Stimulated activated naive B cell treated with anti-CD40 and anti-IgM and Interleukin-4, amounts not matched to agents 10 μg/mL and 1 μg/mL and 100 μg/mL, for 72 hours (primary cell): ENCODE measurements around the gene GBA3.

Experiments
- ATAC-seq, 2 donors: fragments of 150-1000 bp; cut with Tn5 transposase; replicated peaks; 2 replicates each; pipeline ENCODE4 v1.10.0; 2021; ENCODE audit warnings: moderate library complexity in 1 of 2
- DNase-seq: peaks from one replicate; pipeline ENCODE4 v3.0.0; 2021
- H3K27ac Mint-ChIP-seq: one replicate; pipeline ENCODE4 v1.8.0; 2022; ENCODE audit warnings: mild to moderate bottlenecking, mixed read lengths
- H3K27me3 Mint-ChIP-seq, 2 donors: one replicate each; pipeline ENCODE4 v1.8.0; 2022; ENCODE audit warnings: mixed read lengths in 2 of 2
- H3K36me3 Mint-ChIP-seq, 2 donors: one replicate each; pipeline ENCODE4 v1.8.0; 2022; ENCODE audit warnings: mixed read lengths in 2 of 2, mild to moderate bottlenecking in 1 of 2
- H3K4me1 Mint-ChIP-seq, 2 donors: one replicate each; pipeline ENCODE4 v1.8.0; 2022; ENCODE audit warnings: mixed read lengths in 2 of 2, mild to moderate bottlenecking in 1 of 2
- H3K4me3 Mint-ChIP-seq, 2 donors: one replicate each; pipeline ENCODE4 v1.8.0; 2022; ENCODE audit warnings: mild to moderate bottlenecking in 2 of 2, mixed read lengths in 2 of 2, moderate library complexity in 1 of 2
- H3K9me3 Mint-ChIP-seq, 2 donors: one replicate each; pipeline ENCODE4 v1.8.0; 2022; ENCODE audit warnings: mixed read lengths in 2 of 2, mild to moderate bottlenecking in 1 of 2

GBA3 gene

GRCh38 chr4:22677780-22678179, 15.0 kb upstream of the GBA3 start:
- H3K27ac Mint-ChIP-seq: no peak overlapping the region
- H3K9me3 Mint-ChIP-seq: no peaks in the 10 kb centered on the region
- H3K4me1 Mint-ChIP-seq: peaks cover 19 to 34% of the 10 kb centered on the region in 2 donors
- no peaks in the 10 kb centered on the region for H3K36me3 Mint-ChIP-seq
- no peaks in the 10 kb centered on the region for H3K27me3 Mint-ChIP-seq
- no peak for ATAC-seq
- DNase-seq: no peak
- H3K4me3 Mint-ChIP-seq: no peak overlapping the region

- H3K4me1 Mint-ChIP-seq: peaks cover 16 to 24% of the 10 kb centered on the region in 2 donors
- no peak overlapping the region for H3K27ac Mint-ChIP-seq
- H3K27me3 Mint-ChIP-seq: no peaks in the 10 kb centered on the region
- no peaks in the 10 kb centered on the region for H3K36me3 Mint-ChIP-seq
- DNase-seq: no peak
- no peak overlapping the region for H3K4me3 Mint-ChIP-seq
- no peak for ATAC-seq
- H3K9me3 Mint-ChIP-seq: no peaks in the 10 kb centered on the region
Measured at GRCh38 chr4:22678940-22679854, 13.5 kb upstream of the GBA3 start.

GRCh38 chr4:22680065-22680642, 12.6 kb upstream of the GBA3 start:
- Mint-ChIP-seq H3K27me3 (no peaks in the 10 kb centered on the region), H3K36me3 (no peaks in the 10 kb centered on the region), H3K27ac (no peak overlapping the region), H3K9me3 (no peaks in the 10 kb centered on the region), H3K4me1 (peaks cover 13 to 17% of the 10 kb centered on the region in 2 donors), H3K4me3 (no peak overlapping the region)
- ATAC-seq (no peak), DNase-seq (no peak)

- no peaks in the 10 kb centered on the region for H3K27me3 Mint-ChIP-seq
- ATAC-seq (no peak), DNase-seq (no peak)
- H3K36me3 Mint-ChIP-seq: no peaks in the 10 kb centered on the region
- no peaks in the 10 kb centered on the region for H3K9me3 Mint-ChIP-seq
- H3K27ac Mint-ChIP-seq: no peak overlapping the region
- peaks cover 0 to 2% of the 10 kb centered on the region in 2 donors for H3K4me1 Mint-ChIP-seq
- no peak overlapping the region for H3K4me3 Mint-ChIP-seq
Measured at GRCh38 chr4:22683726-22684125, 9.0 kb upstream of the GBA3 start.

- DNase-seq: no peak
- H3K36me3 Mint-ChIP-seq: no peaks in the 10 kb centered on the region
- ATAC-seq: no peak
- no peak overlapping the region for H3K27ac Mint-ChIP-seq
- H3K9me3 Mint-ChIP-seq: no peaks in the 10 kb centered on the region
- H3K27me3 Mint-ChIP-seq: no peaks in the 10 kb centered on the region
- H3K4me3 Mint-ChIP-seq: no peak overlapping the region
- peaks cover 2 to 7% of the 10 kb centered on the region in 2 donors for H3K4me1 Mint-ChIP-seq
Measured at GRCh38 chr4:22686141-22686540, 6.6 kb upstream of the GBA3 start.

- H3K4me3 Mint-ChIP-seq: no peak overlapping the region
- H3K4me1 Mint-ChIP-seq: peaks cover 2 to 7% of the 10 kb centered on the region in 2 donors
- DNase-seq (no peak), ATAC-seq (no peak)
- no peak overlapping the region for H3K27ac Mint-ChIP-seq
- no peaks in the 10 kb centered on the region for H3K36me3 Mint-ChIP-seq
- H3K9me3 Mint-ChIP-seq: no peaks in the 10 kb centered on the region
- no peaks in the 10 kb centered on the region for H3K27me3 Mint-ChIP-seq
Measured at GRCh38 chr4:22688236-22688635, 4.5 kb upstream of the GBA3 start.

- Mint-ChIP-seq H3K36me3 (no peaks in the 10 kb centered on the region), H3K9me3 (no peaks in the 10 kb centered on the region), H3K27ac (no peak overlapping the region), H3K27me3 (no peaks in the 10 kb centered on the region), H3K4me1 (peaks cover 2 to 7% of the 10 kb centered on the region in 2 donors), H3K4me3 (no peak overlapping the region)
- no peak for DNase-seq
- no peak for ATAC-seq
Measured at GRCh38 chr4:22689428-22689827, 3.3 kb upstream of the GBA3 start.

GRCh38 chr4:22695029-22695428, 2.3 kb downstream of the GBA3 start:
- no peaks in the 10 kb centered on the region for H3K36me3 Mint-ChIP-seq
- peaks cover 0 to under 1% of the 10 kb centered on the region in 2 donors for H3K9me3 Mint-ChIP-seq
- peaks cover 0 to 4% of the 10 kb centered on the region in 2 donors for H3K27me3 Mint-ChIP-seq
- ATAC-seq (no peak), DNase-seq (no peak)
- no peaks in the 10 kb centered on the region for H3K4me1 Mint-ChIP-seq
- H3K4me3 Mint-ChIP-seq: no peak overlapping the region
- no peak overlapping the region for H3K27ac Mint-ChIP-seq

- Mint-ChIP-seq H3K9me3 (peaks cover 5 to 7% of the 10 kb centered on the region in 2 donors), H3K36me3 (no peaks in the 10 kb centered on the region), H3K27ac (no peak overlapping the region), H3K4me1 (no peaks in the 10 kb centered on the region), H3K4me3 (no peak overlapping the region), H3K27me3 (peaks cover 0 to 4% of the 10 kb centered on the region in 2 donors)
- ATAC-seq: no peak
- DNase-seq: no peak
Measured at GRCh38 chr4:22695917-22696316, 3.2 kb downstream of the GBA3 start.

GRCh38 chr4:22703912-22704311, 11.2 kb downstream of the GBA3 start:
- ATAC-seq (no peak), DNase-seq (no peak)
- Mint-ChIP-seq H3K36me3 (no peaks in the 10 kb centered on the region), H3K4me1 (peaks cover 6 to 10% of the 10 kb centered on the region in 2 donors), H3K27me3 (peaks cover 0 to 1% of the 10 kb centered on the region in 2 donors), H3K9me3 (peaks cover 7 to 10% of the 10 kb centered on the region in 2 donors), H3K27ac (no peak overlapping the region), H3K4me3 (no peak overlapping the region)

GRCh38 chr4:22707390-22707789, 14.7 kb downstream of the GBA3 start:
- no peak for DNase-seq
- H3K9me3 Mint-ChIP-seq: no peaks in the 10 kb centered on the region
- H3K36me3 Mint-ChIP-seq: no peaks in the 10 kb centered on the region
- ATAC-seq: peak; percentile 82 to 89
- H3K27ac Mint-ChIP-seq: no peak overlapping the region
- peaks cover 6 to 10% of the 10 kb centered on the region in 2 donors for H3K4me1 Mint-ChIP-seq
- H3K27me3 Mint-ChIP-seq: peaks cover 0 to 5% of the 10 kb centered on the region in 2 donors
- H3K4me3 Mint-ChIP-seq: peak overlapping the region in 1 of 2 donors; percentile 22

- peaks cover 0 to 5% of the 10 kb centered on the region in 2 donors for H3K27me3 Mint-ChIP-seq
- peaks cover 6 to 10% of the 10 kb centered on the region in 2 donors for H3K4me1 Mint-ChIP-seq
Measured at GRCh38 chr4:22708961-22709360, 16.2 kb downstream of the GBA3 start.

GRCh38 chr4:22712105-22712504, 19.4 kb downstream of the GBA3 start:
- ATAC-seq (no peak), DNase-seq (no peak)
- Mint-ChIP-seq H3K27me3 (peaks cover 0 to 5% of the 10 kb centered on the region in 2 donors), H3K27ac (no peak overlapping the region), H3K4me3 (no peak overlapping the region), H3K4me1 (peaks cover 3 to 6% of the 10 kb centered on the region in 2 donors), H3K9me3 (no peaks in the 10 kb centered on the region), H3K36me3 (no peaks in the 10 kb centered on the region)

More at GRCh38 chr4:22708961-22709360, 16.2 kb downstream of the GBA3 start:
- Mint-ChIP-seq H3K4me3 (no peak overlapping the region), H3K36me3 (no peaks in the 10 kb centered on the region), H3K9me3 (no peaks in the 10 kb centered on the region), H3K27ac (no peak overlapping the region)
- ATAC-seq (no peak), DNase-seq (no peak)

GRCh38 chr4:22712529-22712928, 19.8 kb downstream of the GBA3 start:
- DNase-seq (no peak), ATAC-seq (no peak)
- no peaks in the 10 kb centered on the region for H3K9me3 Mint-ChIP-seq
- peaks cover 0 to 5% of the 10 kb centered on the region in 2 donors for H3K27me3 Mint-ChIP-seq
- no peak overlapping the region for H3K27ac Mint-ChIP-seq
- no peak overlapping the region for H3K4me3 Mint-ChIP-seq
- H3K4me1 Mint-ChIP-seq: peaks cover 0 to 2% of the 10 kb centered on the region in 2 donors
- H3K36me3 Mint-ChIP-seq: no peaks in the 10 kb centered on the region

GRCh38 chr4:22713841-22714240, 21.1 kb downstream of the GBA3 start:
- Mint-ChIP-seq H3K4me1 (no peaks in the 10 kb centered on the region), H3K4me3 (no peak overlapping the region), H3K36me3 (no peaks in the 10 kb centered on the region), H3K27ac (no peak overlapping the region), H3K9me3 (no peaks in the 10 kb centered on the region), H3K27me3 (peaks cover 0 to 5% of the 10 kb centered on the region in 2 donors)
- no peak for DNase-seq
- no peak for ATAC-seq
